Measurements from ENCODE around the gene TFPI.

DNA sequence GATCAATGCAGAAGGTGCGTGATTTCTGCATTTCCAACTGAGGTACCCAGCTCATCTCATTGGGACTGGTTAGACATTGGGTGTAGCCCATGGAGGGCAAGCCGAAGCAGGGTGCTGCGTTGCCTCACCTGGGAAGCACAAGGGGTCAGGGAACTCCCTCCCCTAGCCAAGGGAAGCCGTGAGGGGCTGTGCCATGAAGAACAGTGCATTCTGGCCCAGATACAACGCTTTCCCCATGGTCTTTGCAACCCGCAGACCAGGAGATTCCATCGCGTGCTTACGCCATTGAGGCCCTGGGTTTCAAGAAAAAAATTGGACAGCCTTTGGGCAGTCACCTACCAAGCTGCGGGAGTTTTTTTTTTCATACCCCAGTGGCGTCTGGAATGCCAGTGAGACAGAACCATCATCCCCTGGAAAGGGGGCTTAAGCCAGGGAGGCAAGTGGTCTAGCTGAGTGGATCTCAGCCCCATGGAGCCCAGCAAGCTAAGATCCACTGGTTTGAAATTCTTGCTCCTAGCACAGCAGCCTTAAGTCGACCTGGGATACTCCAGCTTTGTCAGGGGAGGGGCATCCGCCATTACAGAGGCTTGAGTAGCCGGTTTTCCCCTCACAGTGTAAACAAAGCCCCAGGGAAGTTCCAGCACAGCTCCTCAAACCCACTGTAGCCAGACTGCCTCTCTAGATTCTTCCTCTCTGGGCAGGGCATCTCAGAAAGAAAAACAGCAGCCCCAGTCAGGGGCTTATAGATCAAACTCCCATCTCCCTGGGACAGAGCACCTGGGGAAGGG, 21.7 kb downstream of the TFPI start:
- no peak for TF ChIP-seq POLR2A (IDR thresholded peaks at IDR 0.05)
- TF ChIP-seq, protein P1, sequence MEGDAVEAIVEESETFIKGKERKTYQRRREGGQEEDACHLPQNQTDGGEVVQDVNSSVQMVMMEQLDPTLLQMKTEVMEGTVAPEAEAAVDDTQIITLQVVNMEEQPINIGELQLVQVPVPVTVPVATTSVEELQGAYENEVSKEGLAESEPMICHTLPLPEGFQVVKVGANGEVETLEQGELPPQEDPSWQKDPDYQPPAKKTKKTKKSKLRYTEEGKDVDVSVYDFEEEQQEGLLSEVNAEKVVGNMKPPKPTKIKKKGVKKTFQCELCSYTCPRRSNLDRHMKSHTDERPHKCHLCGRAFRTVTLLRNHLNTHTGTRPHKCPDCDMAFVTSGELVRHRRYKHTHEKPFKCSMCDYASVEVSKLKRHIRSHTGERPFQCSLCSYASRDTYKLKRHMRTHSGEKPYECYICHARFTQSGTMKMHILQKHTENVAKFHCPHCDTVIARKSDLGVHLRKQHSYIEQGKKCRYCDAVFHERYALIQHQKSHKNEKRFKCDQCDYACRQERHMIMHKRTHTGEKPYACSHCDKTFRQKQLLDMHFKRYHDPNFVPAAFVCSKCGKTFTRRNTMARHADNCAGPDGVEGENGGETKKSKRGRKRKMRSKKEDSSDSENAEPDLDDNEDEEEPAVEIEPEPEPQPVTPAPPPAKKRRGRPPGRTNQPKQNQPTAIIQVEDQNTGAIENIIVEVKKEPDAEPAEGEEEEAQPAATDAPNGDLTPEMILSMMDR (IDR thresholded peaks at IDR 0.05) = no peak
- no peak for TF ChIP-seq EP300 (IDR thresholded peaks at IDR 0.05)
- no peak for TF ChIP-seq POLR2AphosphoS5 (IDR thresholded peaks at IDR 0.05)
